DOHH2 (cell line): Measurements from ENCODE around the gene PEX14.

Source experiments
- H3F3A ChIP-seq: fragments of 200-600 bp; sonication (generic), shearing (Covaris generic); 2 replicates; pipeline ENCODE4 v1.6.0; 2016; ENCODE audit warnings: antibody characterized with exemption, mild to moderate bottlenecking; ENCODE audit not compliant: control insufficient read depth, insufficient read depth
- H3K27ac ChIP-seq: fragments of 200-600 bp; sonication (generic); 2 replicates; pipeline ENCODE4 v1.5.1; 2014; ENCODE audit warnings: low read depth, mild to moderate bottlenecking, low read length, moderate library complexity
- H3K27me3 ChIP-seq: fragments of 200-600 bp; sonication (generic); 2 replicates; pipeline ENCODE4 v1.6.1; 2014; ENCODE audit warnings: mild to moderate bottlenecking, low read length, mixed read lengths; ENCODE audit not compliant: control insufficient read depth
- H3K36me3 ChIP-seq: fragments of 200-600 bp; sonication (generic); 2 replicates; pipeline ENCODE4 v1.6.1; 2014; ENCODE audit warnings: mild to moderate bottlenecking, low read length, moderate library complexity, mixed read lengths; ENCODE audit not compliant: control insufficient read depth
- H3K4me1 ChIP-seq: fragments of 200-600 bp; sonication (generic); 2 replicates; pipeline ENCODE4 v1.6.1; 2014; ENCODE audit warnings: mild to moderate bottlenecking, low read length, mixed read lengths; ENCODE audit not compliant: control insufficient read depth
- H3K4me2 ChIP-seq: fragments of 200-600 bp; sonication (generic); 2 replicates; pipeline ENCODE4 v1.6.0; 2014; ENCODE audit warnings: mild to moderate bottlenecking, low read length, moderate library complexity
- H3K4me3 ChIP-seq: fragments of 200-600 bp; sonication (generic); 2 replicates; pipeline ENCODE4 v1.5.1; 2014; ENCODE audit warnings: mild to moderate bottlenecking, low read length, mixed read lengths
- H3K79me2 ChIP-seq: fragments of 200-600 bp; sonication (generic); 2 replicates; pipeline ENCODE4 v1.6.1; 2014; ENCODE audit warnings: mild to moderate bottlenecking, low read length, mixed read lengths; ENCODE audit not compliant: control insufficient read depth
- H3K9me2 ChIP-seq: fragments of 200-600 bp; sonication (generic); replicated peaks from 2 replicates; pipeline ENCODE4 v1.6.1; 2014; ENCODE audit warnings: mild to moderate bottlenecking, low read length, mixed read lengths; ENCODE audit not compliant: control insufficient read depth
- H3K9me3 ChIP-seq: fragments of 200-600 bp; sonication (generic); 2 replicates; pipeline ENCODE4 v1.6.1; 2014; ENCODE audit warnings: antibody characterized with exemption, low read length, mixed read lengths; ENCODE audit not compliant: control insufficient read depth, insufficient read depth
- H4K20me1 ChIP-seq: fragments of 200-600 bp; sonication (generic); 2 replicates; pipeline ENCODE4 v1.6.0; 2014; ENCODE audit warnings: low read depth, mild to moderate bottlenecking, antibody characterized with exemption, low read length, moderate library complexity; ENCODE audit not compliant: control insufficient read depth, insufficient read depth
- CTCF ChIP-seq: fragments of 200-600 bp; sonication (generic); IDR thresholded peaks from one replicate; pipeline ENCODE4 v1.5.1; 2014; ENCODE audit warnings: antibody characterized with exemption, mild to moderate bottlenecking, low read depth, low read length; ENCODE audit not compliant: poor library complexity, severe bottlenecking
- EZH2phosphoT487 ChIP-seq: fragments of 200-600 bp; sonication (generic); IDR thresholded peaks from 2 replicates; pipeline ENCODE4 v1.6.1; 2017; ENCODE audit warnings: borderline replicate concordance, mild to moderate bottlenecking, antibody characterized with exemption, low read length, moderate library complexity, mixed read lengths

Gene PEX14

GRCh38 chr1:10661453-10661852 is 186.7 kb downstream of the PEX14 start:
- no peak overlapping the region for H3K4me3 ChIP-seq
- H3K27ac ChIP-seq = no peak overlapping the region
- H3K4me1 ChIP-seq = no peaks in the 10 kb centered on the region
- no peaks in the 10 kb centered on the region for H3K9me3 ChIP-seq
- no peak for TF ChIP-seq CTCF
- TF ChIP-seq EZH2phosphoT487 = no peak
- no peak overlapping the region for H3K4me2 ChIP-seq
- no peaks in the 10 kb centered on the region for H3K27me3 ChIP-seq
- H3K36me3 ChIP-seq = no peaks in the 10 kb centered on the region
- no peaks in the 10 kb centered on the region for H3K9me2 ChIP-seq
- H4K20me1 ChIP-seq = no peaks in the 10 kb centered on the region
- H3F3A ChIP-seq = no peaks in the 10 kb centered on the region
- no peaks in the 10 kb centered on the region for H3K79me2 ChIP-seq

- Histone ChIP-seq H3K4me2 (no peak overlapping the region), H3K27me3 (no peaks in the 10 kb centered on the region), H3K4me1 (no peaks in the 10 kb centered on the region), H3F3A (no peaks in the 10 kb centered on the region), H3K36me3 (no peaks in the 10 kb centered on the region), H3K4me3 (no peak overlapping the region), H3K27ac (no peak overlapping the region), H3K9me2 (no peaks in the 10 kb centered on the region), H4K20me1 (no peaks in the 10 kb centered on the region), H3K79me2 (no peaks in the 10 kb centered on the region), H3K9me3 (no peaks in the 10 kb centered on the region)
- TF ChIP-seq CTCF = no peak
- TF ChIP-seq EZH2phosphoT487 = no peak
These were observed 187.4 kb downstream of the PEX14 start for GRCh38 chr1:10662090-10662688.

GRCh38 chr1:10662824-10663677 is 188.3 kb downstream of the PEX14 start:
- Histone ChIP-seq H3K9me3 (no peaks in the 10 kb centered on the region), H3K27me3 (no peaks in the 10 kb centered on the region), H3K4me1 (no peaks in the 10 kb centered on the region), H3F3A (no peaks in the 10 kb centered on the region), H3K4me2 (no peak overlapping the region), H4K20me1 (no peaks in the 10 kb centered on the region), H3K9me2 (no peaks in the 10 kb centered on the region), H3K27ac (no peak overlapping the region), H3K4me3 (no peak overlapping the region), H3K79me2 (no peaks in the 10 kb centered on the region), H3K36me3 (no peaks in the 10 kb centered on the region)
- TF ChIP-seq CTCF (no peak), EZH2phosphoT487 (no peak)
